K562 (cell line): ENCODE data around the gene RBMS3. TPM values are rescaled to one million over a fixed set of nuclear protein-coding genes. Genes with fewer than 3 reads are reported as not detected.

Source experiments
- ATAC-seq: fragments of 200-7000 bp; cut with Tn5 transposase; 3 replicates; pipeline ENCODE4 v1.9.1; 2020; ENCODE audit warnings: moderate library complexity
- BruUV-seq: library from RNA; stranded (reverse); fragments of 400-500 nt; replicated peaks from 2 replicates; lab custom pipeline; 2021; lab: Mats Ljungman, UMichigan
- CTCF ChIA-PET: fragments of 300-600 bp; formaldehyde crosslinking; extraction: SDS; loops from one replicate; lab custom pipeline; 2021; ENCODE audit warnings: low intra/inter-chr PET ratio; lab: Yijun Ruan, JAX
- POLR2A ChIA-PET: fragments of 300-600, 350-650 bp; sonication (Branson Sonifier 250); formaldehyde crosslinking; extraction: SDS; loops from one replicate; lab custom pipeline; 2021; ENCODE audit warnings: antibody characterized with exemption, inconsistent platforms; lab: Yijun Ruan, JAX
- DNase-seq, 4 experiments: peaks; one replicate each; pipeline versions ENCODE4 v3.0.0 to v3.0.0-alpha.2; 2011 to 2018; ENCODE audit warnings: low spot score in 3 of 4, mixed read lengths in 3 of 4; ENCODE audit errors: extremely low read depth in 1 of 4
- FAIRE-seq: peaks from 2 replicates; lab custom pipeline; 2011; peaks lifted over from hg19 to GRCh38; lab: Jason Lieb, UNC
- H2AFZ ChIP-seq: 2 replicates; pipeline ENCODE4 v1.6.0; 2011; ENCODE audit warnings: low read depth, low read length, control low read depth, inconsistent platforms
- H3K27ac ChIP-seq: fragments of 200-600 bp; 3 replicates; pipeline ENCODE4 v1.8.0; 2011; ENCODE audit warnings: low read depth, mild to moderate bottlenecking, control low read depth, inconsistent platforms, low read length, moderate library complexity, mixed read lengths; ENCODE audit errors: extremely low read depth
- H3K27me3 ChIP-seq, 2 experiments: fragments of 300-600 bp in 1 of 2; 2 replicates in 1 of 2; 3 replicates in 1 of 2; pipeline versions ENCODE4 v1.6.0 to v1.8.0; 2011; ENCODE audit warnings: inconsistent platforms in 2 of 2, low read length in 2 of 2, mild to moderate bottlenecking in 1 of 2, mixed read lengths in 1 of 2, moderate library complexity in 1 of 2; ENCODE audit not compliant: control insufficient read depth in 2 of 2, insufficient read depth in 2 of 2
- H3K36me3 ChIP-seq: fragments of 300-600 bp; 3 replicates; pipeline ENCODE4 v1.8.0; 2011; ENCODE audit warnings: mild to moderate bottlenecking, low read length, inconsistent platforms; ENCODE audit not compliant: control insufficient read depth, insufficient read depth
- H3K4me1 ChIP-seq, 2 experiments: fragments of 200-600 bp in 1 of 2; replicated peaks in 1 of 2; 2 replicates in 1 of 2; 3 replicates in 1 of 2; pipeline versions ENCODE4 v1.5.1 to v1.8.0; 2011; ENCODE audit warnings: inconsistent platforms in 2 of 2, low read length in 2 of 2, mild to moderate bottlenecking in 1 of 2, mixed read lengths in 1 of 2, moderate library complexity in 1 of 2; ENCODE audit not compliant: control insufficient read depth in 2 of 2, insufficient read depth in 2 of 2
- H3K4me2 ChIP-seq: 2 replicates; pipeline ENCODE4 v1.6.1; 2011; ENCODE audit warnings: low read length, control low read depth, inconsistent platforms, mixed read lengths; ENCODE audit not compliant: insufficient read depth
- H3K4me3 ChIP-seq: fragments of 200-600 bp; sonication (generic), shearing (Covaris generic); 2 replicates; pipeline ENCODE4 v1.5.1; 2016; ENCODE audit warnings: control low read depth, inconsistent platforms
- H3K79me2 ChIP-seq: fragments of 200-600 bp; 3 replicates; pipeline ENCODE4 v1.8.0; 2011; ENCODE audit warnings: low read length, inconsistent platforms; ENCODE audit not compliant: control insufficient read depth, insufficient read depth
- H3K9ac ChIP-seq, 2 experiments: 2 replicates each; pipeline versions ENCODE4 v1.6.0 to v1.6.1; 2011; ENCODE audit warnings: low read depth in 2 of 2, low read length in 2 of 2, control low read depth in 1 of 2, inconsistent platforms in 1 of 2, mild to moderate bottlenecking in 1 of 2, mixed read lengths in 1 of 2; ENCODE audit not compliant: insufficient read depth in 1 of 2
- H3K9me1 ChIP-seq: one replicate; pipeline ENCODE4 v1.6.0; 2011; ENCODE audit warnings: inconsistent platforms, mild to moderate bottlenecking, low read length, moderate library complexity; ENCODE audit not compliant: control insufficient read depth, insufficient read depth
- H3K9me3 ChIP-seq: replicated peaks from 2 replicates; pipeline ENCODE4 v1.5.1; 2011; ENCODE audit warnings: low read depth, low read length, inconsistent platforms; ENCODE audit not compliant: control insufficient read depth, insufficient read depth
- H4K20me1 ChIP-seq: replicated peaks from 2 replicates; pipeline ENCODE4 v1.6.1; 2011; ENCODE audit warnings: low read length, inconsistent platforms, mixed read lengths; ENCODE audit not compliant: control insufficient read depth, insufficient read depth
- ATF7 ChIP-seq: fragments of 450-650 bp; IDR thresholded peaks from 2 replicates; pipeline ENCODE4 v1.7.1; 2014; ENCODE audit warnings: mild to moderate bottlenecking, moderate library complexity
- WGBS: fragments of 100-300 bp; shearing (Covaris generic); methylation state at CpG from one replicate; pipeline ENCODE4 v1.1.6; 2016; ENCODE audit warnings: low coverage, mixed read lengths; ENCODE audit not compliant: insufficient coverage; ENCODE audit errors: missing lambda C conversion rate; 5-methylcytosine and 5-hydroxymethylcytosine counted together
- in situ Hi-C: fragments of 300-500 bp; cut with MboI; formaldehyde crosslinking; loops from 4 replicates; pipeline ENCODE4 v1.15.0; 2018; ENCODE audit warnings: inconsistent platforms, mixed read lengths
- intact Hi-C: fragments of 100-400 bp; cut with micrococcal nuclease; formaldehyde crosslinking; loops from 2 replicates; pipeline ENCODE4 v1.14.2; 2022
- polyA plus RNA-seq, 8 experiments: library from polyadenylated mRNA; depleted of rRNA in 4 of 8; stranded (reverse) in 5 of 8; unstranded in 3 of 8; fragments of >200 nt; fragmentation: Nextera tagmentation in 2 of 8; fragmentation: Illumina TruSeq in 1 of 8; extraction: Ambion mirVana in 2 of 8; extraction: Trizol in 1 of 8; gene quantifications; 2 replicates each; pipeline versions ENCODE4 v1.2.1 to v1.2.3, GENCODE V29; 2011 to 2014; ENCODE audit warnings: inconsistent platforms in 1 of 8, missing spikeins in 1 of 8
- total RNA-seq, 7 experiments: library from RNA; depleted of rRNA in 6 of 7; stranded (reverse); fragments of >200 nt in 6 of 7; fragmentation: Illumina TruSeq in 2 of 7; extraction: Trizol in 2 of 7; gene quantifications; 2 replicates each; pipeline versions ENCODE4 v1.2.1 to v1.2.3, GENCODE V29; 2011 to 2021; ENCODE audit warnings: low replicate concordance in 1 of 7
- TF ChIP-seq, protein P1 (sequence below), 2 experiments: fragments of 450-650 bp; IDR thresholded peaks; 2 replicates each; pipeline ENCODE4 v1.6.1; 2018; ENCODE audit warnings: mild to moderate bottlenecking in 2 of 2, low read depth in 1 of 2; ENCODE audit not compliant: partially characterized antibody in 2 of 2

Gene RBMS3
- total and polyA plus RNA-seq, 9 of the 15 experiments (the other 6 are each of a cell fraction or from before 2014, with no cell fraction given) = 0.20 TPM; not detected in 8

DNA sequence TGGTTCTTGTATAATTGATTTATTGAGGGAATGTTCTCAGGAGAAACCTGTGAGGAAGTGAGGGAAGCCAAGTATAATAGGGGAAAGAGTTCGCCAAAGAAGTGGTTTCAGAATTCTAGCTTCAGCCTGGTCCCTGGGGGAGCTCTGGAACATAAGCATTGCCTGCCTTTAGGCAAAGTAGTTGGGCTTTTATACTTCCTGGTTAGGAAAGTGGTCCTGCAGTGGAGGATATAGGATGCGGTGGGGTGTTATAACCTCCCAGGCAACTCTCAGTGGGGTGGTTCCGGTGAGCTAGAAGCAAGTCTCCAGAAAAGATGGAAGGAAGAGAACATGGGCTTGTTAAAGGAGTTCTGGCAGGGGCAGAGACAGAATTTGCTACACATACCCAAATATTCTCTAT, 22.7 kb upstream of the RBMS3 start (continued):
- TF ChIP-seq, protein P1, sequence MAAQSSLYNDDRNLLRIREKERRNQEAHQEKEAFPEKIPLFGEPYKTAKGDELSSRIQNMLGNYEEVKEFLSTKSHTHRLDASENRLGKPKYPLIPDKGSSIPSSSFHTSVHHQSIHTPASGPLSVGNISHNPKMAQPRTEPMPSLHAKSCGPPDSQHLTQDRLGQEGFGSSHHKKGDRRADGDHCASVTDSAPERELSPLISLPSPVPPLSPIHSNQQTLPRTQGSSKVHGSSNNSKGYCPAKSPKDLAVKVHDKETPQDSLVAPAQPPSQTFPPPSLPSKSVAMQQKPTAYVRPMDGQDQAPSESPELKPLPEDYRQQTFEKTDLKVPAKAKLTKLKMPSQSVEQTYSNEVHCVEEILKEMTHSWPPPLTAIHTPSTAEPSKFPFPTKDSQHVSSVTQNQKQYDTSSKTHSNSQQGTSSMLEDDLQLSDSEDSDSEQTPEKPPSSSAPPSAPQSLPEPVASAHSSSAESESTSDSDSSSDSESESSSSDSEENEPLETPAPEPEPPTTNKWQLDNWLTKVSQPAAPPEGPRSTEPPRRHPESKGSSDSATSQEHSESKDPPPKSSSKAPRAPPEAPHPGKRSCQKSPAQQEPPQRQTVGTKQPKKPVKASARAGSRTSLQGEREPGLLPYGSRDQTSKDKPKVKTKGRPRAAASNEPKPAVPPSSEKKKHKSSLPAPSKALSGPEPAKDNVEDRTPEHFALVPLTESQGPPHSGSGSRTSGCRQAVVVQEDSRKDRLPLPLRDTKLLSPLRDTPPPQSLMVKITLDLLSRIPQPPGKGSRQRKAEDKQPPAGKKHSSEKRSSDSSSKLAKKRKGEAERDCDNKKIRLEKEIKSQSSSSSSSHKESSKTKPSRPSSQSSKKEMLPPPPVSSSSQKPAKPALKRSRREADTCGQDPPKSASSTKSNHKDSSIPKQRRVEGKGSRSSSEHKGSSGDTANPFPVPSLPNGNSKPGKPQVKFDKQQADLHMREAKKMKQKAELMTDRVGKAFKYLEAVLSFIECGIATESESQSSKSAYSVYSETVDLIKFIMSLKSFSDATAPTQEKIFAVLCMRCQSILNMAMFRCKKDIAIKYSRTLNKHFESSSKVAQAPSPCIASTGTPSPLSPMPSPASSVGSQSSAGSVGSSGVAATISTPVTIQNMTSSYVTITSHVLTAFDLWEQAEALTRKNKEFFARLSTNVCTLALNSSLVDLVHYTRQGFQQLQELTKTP (IDR thresholded peaks at IDR 0.05; ENCODE audit: low read depth in 1 of 2, partially characterized antibody in 2 of 2) = no peak

- Histone ChIP-seq H2AFZ (no peak overlapping the region), H3K9ac (no peak overlapping the region), H3K9me1 (no peaks in the 10 kb centered on the region)
- FAIRE-seq = no peak
- DNase-seq = no peak
- no peak for TF ChIP-seq ATF7
- TF ChIP-seq, all 486 proteins: peak for 0
- intact Hi-C loops = no loop called here
- Histone ChIP-seq H3K27ac (no peak overlapping the region), H3K27me3 (no peaks in the 10 kb centered on the region), H3K4me1 (no peaks in the 10 kb centered on the region), H3K9me3 (no peaks in the 10 kb centered on the region), H4K20me1 (no peaks in the 10 kb centered on the region), H3K4me3 (no peak overlapping the region), H3K79me2 (no peaks in the 10 kb centered on the region), H3K4me2 (no peak overlapping the region), H3K36me3 (no peaks in the 10 kb centered on the region)
- no TSS peak for BruUV-seq
- ChIA-PET POLR2A (no interaction called here), CTCF (no interaction called here)
- 6% methylated on average over 2 of the region's 2 CpGs for WGBS
- ATAC-seq = no peak
- in situ Hi-C loops = no loop called here
Measured at GRCh38 chr3:29261119-29261518, 19.8 kb upstream of the RBMS3 start.
